H1 (cell line): ENCODE results near the gene LY6G6F. TPM values are rescaled to one million over a fixed set of nuclear protein-coding genes. Genes with fewer than 3 reads are reported as not detected.
A peak's percentile ranks its signal among the peaks of the same experiment; 100 is the strongest.

Experiments used
- CTCF ChIA-PET: fragments of 300-600 bp; sonication (Branson Sonifier 250); formaldehyde crosslinking; loops from one replicate; lab custom pipeline; 2021; ENCODE audit not compliant: partially characterized antibody; lab: Charles Lee
- POLR2A ChIA-PET: fragments of 300-600 bp; sonication (Branson Sonifier 250); formaldehyde crosslinking; loops from one replicate; lab custom pipeline; 2021; ENCODE audit warnings: inconsistent platforms; ENCODE audit not compliant: partially characterized antibody; lab: Charles Lee
- DNase-seq, 2 experiments: peaks; one replicate each; pipeline versions ENCODE4 v3.0.0 to v3.0.0-alpha.2; 2010 to 2022; ENCODE audit warnings: low spot score in 2 of 2, low read depth in 1 of 2, mixed read lengths in 1 of 2
- FAIRE-seq: peaks from 2 replicates; lab custom pipeline; 2011; peaks lifted over from hg19 to GRCh38; lab: Jason Lieb, UNC
- H2AFZ ChIP-seq: 2 replicates; pipeline ENCODE4 v1.8.1; 2012; ENCODE audit warnings: low read length, inconsistent platforms
- H2AK5ac ChIP-seq: 2 replicates; pipeline ENCODE4 v1.6.1; 2013; ENCODE audit warnings: low read depth, low read length
- H2BK120ac ChIP-seq: replicated peaks from 2 replicates; pipeline ENCODE3; 2013; ENCODE audit warnings: low read depth, low read length, inconsistent platforms
- H2BK12ac ChIP-seq: 2 replicates; pipeline ENCODE4 v1.6.1; 2013; ENCODE audit warnings: low read depth, low read length
- H2BK15ac ChIP-seq: 2 replicates; pipeline ENCODE4 v1.6.1; 2013; ENCODE audit warnings: low read length
- H2BK20ac ChIP-seq: 2 replicates; pipeline ENCODE4 v1.6.1; 2013; ENCODE audit warnings: low read length
- H2BK5ac ChIP-seq: 2 replicates; pipeline ENCODE4 v1.6.1; 2013; ENCODE audit warnings: low read depth, low read length
- H3K14ac ChIP-seq: 2 replicates; pipeline ENCODE4 v1.6.1; 2013; ENCODE audit warnings: inconsistent platforms; ENCODE audit not compliant: insufficient read length
- H3K18ac ChIP-seq: 2 replicates; pipeline ENCODE4 v1.6.1; 2013; ENCODE audit warnings: low read length; ENCODE audit errors: extremely low read depth
- H3K23ac ChIP-seq: 2 replicates; pipeline ENCODE4 v1.6.1; 2013; ENCODE audit warnings: inconsistent platforms; ENCODE audit not compliant: insufficient read length
- H3K23me2 ChIP-seq: 2 replicates; pipeline ENCODE4 v1.6.1; 2013; ENCODE audit warnings: low read depth, low read length
- H3K27ac ChIP-seq: 2 replicates; pipeline ENCODE4 v1.6.1; 2011; ENCODE audit warnings: low read depth, low read length, inconsistent platforms
- H3K27me3 ChIP-seq, 4 experiments: replicated peaks in 1 of 4; 1 replicate in 1 of 4; 2 replicates in 3 of 4; pipeline versions ENCODE4 v1.6.1 to v1.8.1; 2011 to 2013; ENCODE audit warnings: low read length in 3 of 4, mild to moderate bottlenecking in 3 of 4, inconsistent platforms in 2 of 4, mixed read lengths in 2 of 4, moderate library complexity in 1 of 4; ENCODE audit not compliant: control insufficient read depth in 3 of 4, insufficient read depth in 3 of 4; ENCODE audit errors: extremely low read depth in 1 of 4
- H3K36me3 ChIP-seq, 4 experiments: 2 replicates each; pipeline versions ENCODE4 v1.6.1 to v1.8.1; 2011 to 2013; ENCODE audit warnings: mild to moderate bottlenecking in 4 of 4, low read length in 3 of 4, moderate library complexity in 2 of 4, control low read depth in 1 of 4, inconsistent platforms in 1 of 4; ENCODE audit not compliant: insufficient read depth in 4 of 4, control insufficient read depth in 2 of 4
- H3K4ac ChIP-seq: replicated peaks from 2 replicates; pipeline ENCODE3; 2013; ENCODE audit warnings: low read length, low read depth, mixed read lengths, inconsistent platforms; ENCODE audit not compliant: insufficient read length
- H3K4me1 ChIP-seq, 4 experiments: replicated peaks in 1 of 4; 1 replicate in 1 of 4; 2 replicates in 3 of 4; pipeline versions ENCODE4 v1.6.1 to v1.8.1; 2011 to 2013; ENCODE audit warnings: low read length in 3 of 4, inconsistent platforms in 2 of 4, mixed read lengths in 1 of 4; ENCODE audit not compliant: insufficient read depth in 4 of 4, control insufficient read depth in 3 of 4
- H3K4me2 ChIP-seq, 2 experiments: 2 replicates each; pipeline versions ENCODE4 v1.6.1 to v1.8.1; 2011 to 2013; ENCODE audit warnings: low read depth in 2 of 2, low read length in 2 of 2, control low read depth in 1 of 2, inconsistent platforms in 1 of 2, mild to moderate bottlenecking in 1 of 2; ENCODE audit not compliant: insufficient read depth in 1 of 2
- H3K4me3 ChIP-seq, 4 experiments: fragments of 200-600, 300-600 bp in 1 of 4; sonication (generic), shearing (Covaris generic), sonication (Bioruptor Twin) in 1 of 4; 2 replicates each; pipeline versions ENCODE4 v1.5.1 to v1.8.1; 2011 to 2016; ENCODE audit warnings: low read length in 4 of 4, low read depth in 3 of 4, control low read depth in 2 of 4, inconsistent platforms in 2 of 4, mild to moderate bottlenecking in 2 of 4, mixed read lengths in 1 of 4, moderate library complexity in 1 of 4; ENCODE audit not compliant: insufficient read depth in 2 of 4; ENCODE audit errors: extremely low read depth in 1 of 4
- H3K56ac ChIP-seq: replicated peaks from 2 replicates; pipeline ENCODE3; 2013; ENCODE audit warnings: low read depth, mild to moderate bottlenecking, mixed read lengths, low read length, inconsistent platforms; ENCODE audit not compliant: insufficient read length
- H3K79me1 ChIP-seq: 2 replicates; pipeline ENCODE4 v1.6.1; 2013; ENCODE audit warnings: low read depth, low read length, control low read depth
- H3K79me2 ChIP-seq, 2 experiments: 2 replicates each; pipeline versions ENCODE4 v1.6.1 to v1.8.1; 2012 to 2013; ENCODE audit warnings: low read length in 2 of 2, mild to moderate bottlenecking in 2 of 2, inconsistent platforms in 1 of 2; ENCODE audit not compliant: insufficient read depth in 2 of 2, control insufficient read depth in 1 of 2
- H3K9ac ChIP-seq, 4 experiments: replicated peaks in 1 of 4; 1 replicate in 1 of 4; 2 replicates in 3 of 4; pipeline versions ENCODE4 v1.6.1 to v1.8.1; 2011 to 2013; ENCODE audit warnings: low read depth in 3 of 4, low read length in 3 of 4, control low read depth in 2 of 4, mild to moderate bottlenecking in 2 of 4, moderate library complexity in 2 of 4, inconsistent platforms in 1 of 4; ENCODE audit errors: extremely low read depth in 1 of 4
- H3K9me3 ChIP-seq, 2 experiments: 2 replicates each; pipeline versions ENCODE4 v1.6.1 to v1.8.1; 2012 to 2013; ENCODE audit warnings: mild to moderate bottlenecking in 2 of 2, moderate library complexity in 2 of 2, control low read depth in 1 of 2, inconsistent platforms in 1 of 2, low read depth in 1 of 2, low read length in 1 of 2, mixed read lengths in 1 of 2; ENCODE audit not compliant: insufficient read depth in 2 of 2
- H4K20me1 ChIP-seq, 2 experiments: replicated peaks in 1 of 2; 2 replicates each; pipeline versions ENCODE3 to v1.8.1; 2011 to 2013; ENCODE audit warnings: inconsistent platforms in 2 of 2, low read length in 2 of 2, mild to moderate bottlenecking in 1 of 2; ENCODE audit not compliant: insufficient read depth in 2 of 2, control insufficient read depth in 1 of 2
- H4K5ac ChIP-seq: 2 replicates; pipeline ENCODE4 v1.6.1; 2013; ENCODE audit warnings: low read length, low read depth, mixed read lengths, inconsistent platforms; ENCODE audit not compliant: insufficient read length
- H4K8ac ChIP-seq: 2 replicates; pipeline ENCODE4 v1.8.0; 2013; ENCODE audit warnings: mild to moderate bottlenecking, moderate library complexity, low read length, inconsistent platforms; ENCODE audit not compliant: insufficient read depth; ENCODE audit errors: extremely low read depth
- H4K91ac ChIP-seq: replicated peaks from 2 replicates; pipeline ENCODE3; 2013; ENCODE audit warnings: low read length, mixed read lengths, inconsistent platforms; ENCODE audit not compliant: insufficient read length
- ASH2L ChIP-seq: fragments of 200-600, 300-600 bp; sonication (generic); IDR thresholded peaks from one replicate; pipeline ENCODE4 v1.7.1; 2017; ENCODE audit warnings: low read length
- BCL11A ChIP-seq, 2 experiments: IDR thresholded peaks; one replicate each; pipeline ENCODE4 v1.6.1; 2011; ENCODE audit warnings: low read depth in 2 of 2, low read length in 2 of 2, mild to moderate bottlenecking in 2 of 2
- EZH2 ChIP-seq: fragments of 200-600 bp; sonication (generic); IDR thresholded peaks from 2 replicates; pipeline ENCODE4 v1.7.1; 2012; ENCODE audit warnings: low read depth, mild to moderate bottlenecking, moderate library complexity, low read length, inconsistent platforms; ENCODE audit not compliant: severe bottlenecking
- HDAC2 ChIP-seq, 2 experiments: fragments of 300-600 bp in 1 of 2; sonication (generic) in 1 of 2; IDR thresholded peaks; 2 replicates each; pipeline ENCODE4 v1.6.1; 2011 to 2012; ENCODE audit warnings: low read depth in 2 of 2, low read length in 2 of 2, mild to moderate bottlenecking in 2 of 2, moderate library complexity in 2 of 2, borderline replicate concordance in 1 of 2, inconsistent platforms in 1 of 2
- KDM5A ChIP-seq: fragments of 200-600 bp; IDR thresholded peaks from 2 replicates; pipeline ENCODE4 v1.7.1; 2012; ENCODE audit warnings: mild to moderate bottlenecking, low read length, inconsistent platforms, mixed read lengths
- POLR2AphosphoS5 ChIP-seq: IDR thresholded peaks from 2 replicates; pipeline ENCODE4 v1.6.1; 2011; ENCODE audit warnings: low read depth, low read length
- POU5F1 ChIP-seq: IDR thresholded peaks from 2 replicates; pipeline ENCODE4 v1.6.1; 2011; ENCODE audit warnings: low read depth, mild to moderate bottlenecking, low read length, moderate library complexity
- RFX5 ChIP-seq: IDR thresholded peaks from 2 replicates; pipeline ENCODE4 v1.6.1; 2011; ENCODE audit warnings: low read depth, low read length, improper control_type of control experiment, borderline replicate concordance
- RNF2 ChIP-seq: fragments of 200-900, 300-1000 bp; sonication (generic); IDR thresholded peaks from 2 replicates; pipeline ENCODE4 v1.7.1; 2016; ENCODE audit warnings: borderline replicate concordance, low read depth, mild to moderate bottlenecking, antibody characterized with exemption, low read length; ENCODE audit not compliant: poor library complexity, severe bottlenecking; ENCODE audit errors: missing control alignments
- SRF ChIP-seq: IDR thresholded peaks from 2 replicates; pipeline ENCODE4 v1.6.1; 2011; ENCODE audit warnings: mild to moderate bottlenecking, low read depth, low read length, moderate library complexity
- ZNF274 ChIP-seq: IDR thresholded peaks from 2 replicates; pipeline ENCODE4 v1.7.0; 2012; ENCODE audit warnings: low read length, borderline replicate concordance; ENCODE audit errors: extremely low read depth
- WGBS, 2 experiments: shearing (Covaris generic) in 1 of 2; methylation state at CpG; one replicate each; pipeline versions ENCODE4 v1.1.6 to v1.1.7; 2013 to 2015; ENCODE audit warnings: low lambda C conversion rate in 2 of 2, mixed read lengths in 2 of 2, inconsistent platforms in 1 of 2, low coverage in 1 of 2, missing lambda C conversion rate in 1 of 2; ENCODE audit not compliant: insufficient replicate concordance in 2 of 2, insufficient coverage in 1 of 2, insufficient read length in 1 of 2; ENCODE audit errors: extremely low coverage in 1 of 2, missing lambda C conversion rate in 1 of 2; 5-methylcytosine and 5-hydroxymethylcytosine counted together
- polyA plus RNA-seq, 7 experiments: library from polyadenylated mRNA; depleted of rRNA in 3 of 7; stranded (reverse) in 5 of 7; unstranded in 2 of 7; fragments of >200 nt in 5 of 7; fragments of 200-250 nt in 2 of 7; gene quantifications; 1 replicate in 5 of 7; 2 replicates in 1 of 7; 4 replicates in 1 of 7; pipeline versions ENCODE4 v1.2.1 to v1.2.3, GENCODE V29; 2011 to 2013; ENCODE audit warnings: missing spikeins in 2 of 7, mixed read lengths in 2 of 7
- total RNA-seq: library from RNA; stranded (reverse); fragmentation: NEBNext Ultra II Directional; extraction: Animal tissue kit (Norgen Biotek cat#: 25700); gene quantifications from 2 replicates; pipeline ENCODE4 v1.2.1, GENCODE V29; 2021
- TF ChIP-seq, protein P1 (sequence below): IDR thresholded peaks from 2 replicates; pipeline ENCODE4 v1.6.1; 2012; ENCODE audit warnings: inconsistent platforms

Gene LY6G6F
- total and polyA plus RNA-seq, 2 of the 8 experiments (the other 6 are each of a cell fraction or from before 2014, with no cell fraction given): not detected

DNA sequence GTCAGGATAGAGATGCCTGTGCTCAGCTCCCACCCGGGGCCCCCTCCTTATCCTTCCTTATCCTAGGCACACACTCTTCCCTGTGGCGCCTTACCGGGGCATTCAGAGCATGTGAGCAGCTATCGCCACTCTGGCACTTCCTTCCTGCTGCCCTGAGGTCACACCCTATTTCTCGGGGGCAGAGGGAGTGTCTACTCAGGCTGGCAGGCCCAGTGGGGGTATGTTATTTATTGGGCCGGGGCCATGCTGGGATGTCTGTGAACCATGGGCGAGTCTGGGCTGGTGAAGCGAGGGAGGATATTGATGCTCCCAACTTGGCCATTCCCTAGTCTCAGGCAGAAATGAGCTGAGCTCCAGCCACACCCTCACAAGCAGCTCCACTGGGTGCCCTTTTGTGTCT is 4.6 kb downstream of the LY6G6F start:
- Histone ChIP-seq H3K79me2 (no peaks in the 10 kb centered on the region), H3K23ac (no peak overlapping the region), H2BK15ac (no peak overlapping the region), H2BK20ac (no peak overlapping the region), H3K14ac (no peak overlapping the region), H3K4me2 (no peak overlapping the region), H3K4me3 (no peak overlapping the region), H2AFZ (no peak overlapping the region), H3K18ac (no peak overlapping the region), H3K9me3 (no peaks in the 10 kb centered on the region), H3K36me3 (no peaks in the 10 kb centered on the region), H3K56ac (no peak overlapping the region), H2BK120ac (no peak overlapping the region), H4K8ac (peak overlapping the region; percentile 23; the same call in 1 of the 2 replicates), H4K91ac (no peak overlapping the region), H2AK5ac (no peak overlapping the region), H4K5ac (no peak overlapping the region), H2BK5ac (no peak overlapping the region), H3K23me2 (peaks cover 3% of the 10 kb centered on the region; the same call in 1 of the 2 replicates), H3K79me1 (no peaks in the 10 kb centered on the region), H4K20me1 (no peaks in the 10 kb centered on the region), H3K4ac (no peak overlapping the region), H3K9ac (no peak overlapping the region), H2BK12ac (peak overlapping the region; percentile 75; the same call in 1 of the 2 replicates), H3K27ac (no peak overlapping the region), H3K4me1 (peaks cover 11 to 18% (median 12%) of the 10 kb centered on the region in 4 experiments), H3K27me3 (no peaks in the 10 kb centered on the region; a peak in 1 of 7 replicates)
- WGBS, 2 experiments: 87% methylated on average over 8 of the region's 8 CpGs; no CpG with 5 or more reads in 1 of the 2 experiments
- FAIRE-seq: no peak
- ChIA-PET POLR2A (interaction anchor here (0.6 to 3.4 kb wide), 13 partner anchors 8 to 164 kb away, joined by 3 to 22 read pairs (median 4); partner anchors contain the start of genes ABHD16A, BAG6, DDAH2 and GPANK1), CTCF (interaction anchor here (0.8 to 5.7 kb wide), 11 partner anchors 12 to 128 kb away, joined by 3 to 39 read pairs (median 4); partner anchors contain the start of genes DDAH2 and LSM2)
- TF ChIP-seq RNF2 (no peak), BCL11A (IDR thresholded peaks at IDR 0.05; ENCODE audit: low read depth in 2 of 2, low read length in 2 of 2) (no peak), HDAC2 (IDR thresholded peaks at IDR 0.05; ENCODE audit: borderline replicate concordance in 1 of 2, low read depth in 2 of 2, low read length in 2 of 2) (no peak), POLR2AphosphoS5 (no peak), KDM5A (no peak), ZNF274 (no peak), ASH2L (no peak), POU5F1 (no peak), EZH2 (no peak), SRF (no peak), RFX5 (no peak)
- TF ChIP-seq, protein P1, sequence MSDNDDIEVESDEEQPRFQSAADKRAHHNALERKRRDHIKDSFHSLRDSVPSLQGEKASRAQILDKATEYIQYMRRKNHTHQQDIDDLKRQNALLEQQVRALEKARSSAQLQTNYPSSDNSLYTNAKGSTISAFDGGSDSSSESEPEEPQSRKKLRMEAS: no peak
- DNase-seq: no peak
